Ascending aorta (tissue), 2 donors: ENCODE data around the gene PCDHGA1. TPM values are rescaled to one million over a fixed set of nuclear protein-coding genes. Genes with fewer than 3 reads are reported as not detected.

Experiments
- DNase-seq, 2 donors: peaks; one replicate each; pipeline ENCODE4 v3.0.0-alpha.2; 2019; ENCODE audit warnings: low spot score in 2 of 2
- H3K27ac ChIP-seq, 2 donors: fragments of 200-600 bp; sonication (generic); one replicate each; pipeline ENCODE4 v1.5.1; 2016 to 2017; ENCODE audit warnings: mild to moderate bottlenecking in 1 of 2
- H3K27me3 ChIP-seq: fragments of 200-600 bp; sonication (generic); one replicate; pipeline ENCODE4 v1.5.1; 2017
- H3K36me3 ChIP-seq, 2 donors: fragments of 200-600 bp; sonication (generic); one replicate each; pipeline ENCODE4 v1.5.1; 2016
- H3K4me1 ChIP-seq, 2 donors: fragments of 200-600 bp; sonication (generic); one replicate each; pipeline ENCODE4 v1.5.1; 2016 to 2017; ENCODE audit warnings: mild to moderate bottlenecking in 1 of 2
- H3K4me3 ChIP-seq, 2 donors: fragments of 200-600 bp; sonication (generic); one replicate each; pipeline ENCODE4 v1.5.1; 2016 to 2017; ENCODE audit warnings: mild to moderate bottlenecking in 1 of 2
- H3K9me3 ChIP-seq, 2 donors: fragments of 200-600 bp; sonication (generic); one replicate each; pipeline ENCODE4 v1.5.1; 2016
- intact Hi-C: fragments of 100-400 bp; cut with DNase I; formaldehyde crosslinking; loops from one replicate; pipeline ENCODE4 v1.15.1; 2023
- total RNA-seq: library from RNA; depleted of rRNA; stranded (reverse); fragments of >200 nt; gene quantifications from one replicate; pipeline ENCODE4 v1.1.0, GENCODE V29; 2016
- TF ChIP-seq, protein P1 (sequence below), 3 experiments: fragments of 200-600 bp in 2 of 3; fragments of 450-650 bp in 1 of 3; sonication (generic) in 2 of 3; IDR thresholded peaks; one replicate each; pipeline ENCODE4 v1.5.1; 2016 to 2019; ENCODE audit warnings: antibody characterized with exemption in 3 of 3, mild to moderate bottlenecking in 1 of 3, moderate library complexity in 1 of 3

PCDHGA1 gene
- total RNA-seq, 1 donor from 2014 or later = not detected

- Histone ChIP-seq H3K36me3 (peaks cover 9 to 10% of the 10 kb centered on the region in 2 donors), H3K27me3 (no peaks in the 10 kb centered on the region), H3K27ac (peak overlapping the region; percentile 83 to 86), H3K9me3 (no peaks in the 10 kb centered on the region), H3K4me1 (peaks cover 6 to 30% of the 10 kb centered on the region in 2 donors), H3K4me3 (peak overlapping the region in 1 of 2 donors; percentile 0)
- TF ChIP-seq, protein P1, sequence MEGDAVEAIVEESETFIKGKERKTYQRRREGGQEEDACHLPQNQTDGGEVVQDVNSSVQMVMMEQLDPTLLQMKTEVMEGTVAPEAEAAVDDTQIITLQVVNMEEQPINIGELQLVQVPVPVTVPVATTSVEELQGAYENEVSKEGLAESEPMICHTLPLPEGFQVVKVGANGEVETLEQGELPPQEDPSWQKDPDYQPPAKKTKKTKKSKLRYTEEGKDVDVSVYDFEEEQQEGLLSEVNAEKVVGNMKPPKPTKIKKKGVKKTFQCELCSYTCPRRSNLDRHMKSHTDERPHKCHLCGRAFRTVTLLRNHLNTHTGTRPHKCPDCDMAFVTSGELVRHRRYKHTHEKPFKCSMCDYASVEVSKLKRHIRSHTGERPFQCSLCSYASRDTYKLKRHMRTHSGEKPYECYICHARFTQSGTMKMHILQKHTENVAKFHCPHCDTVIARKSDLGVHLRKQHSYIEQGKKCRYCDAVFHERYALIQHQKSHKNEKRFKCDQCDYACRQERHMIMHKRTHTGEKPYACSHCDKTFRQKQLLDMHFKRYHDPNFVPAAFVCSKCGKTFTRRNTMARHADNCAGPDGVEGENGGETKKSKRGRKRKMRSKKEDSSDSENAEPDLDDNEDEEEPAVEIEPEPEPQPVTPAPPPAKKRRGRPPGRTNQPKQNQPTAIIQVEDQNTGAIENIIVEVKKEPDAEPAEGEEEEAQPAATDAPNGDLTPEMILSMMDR (IDR thresholded peaks at IDR 0.05) = no peak
- no peak for DNase-seq
- intact Hi-C loops = loop anchor here (1.0 to 2.0 kb wide), 3 partner anchors 29 to 375 kb away; partner anchors contain the start of genes PCDHB16 and TAF7
Observed at GRCh38 chr5:141558150-141558549, 227.8 kb downstream of the PCDHGA1 start.

DNA sequence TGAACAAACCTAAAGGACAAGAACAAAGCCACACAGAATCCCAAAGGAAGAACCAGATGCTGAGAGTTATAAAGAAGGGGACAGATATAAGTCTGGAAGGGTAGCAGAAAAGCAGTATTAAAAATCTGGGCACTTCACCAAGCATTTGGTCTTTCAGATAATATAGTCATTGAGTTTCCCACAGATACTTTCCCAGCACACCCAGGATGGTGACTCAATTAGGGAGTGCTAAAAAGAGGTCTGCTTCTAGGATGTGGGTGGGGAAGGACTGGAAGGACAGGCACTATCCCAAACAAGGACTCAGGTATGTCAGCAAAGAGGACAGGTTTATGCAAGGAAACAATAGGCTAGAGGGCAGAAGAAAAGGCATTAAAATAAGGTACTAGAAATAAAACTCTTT, 229.1 kb downstream of the PCDHGA1 start:
- Histone ChIP-seq H3K36me3 (peaks cover 7 to 13% of the 10 kb centered on the region in 2 donors), H3K27ac (peak overlapping the region; percentile 83 to 86), H3K9me3 (no peaks in the 10 kb centered on the region), H3K27me3 (no peaks in the 10 kb centered on the region), H3K4me3 (no peak overlapping the region), H3K4me1 (peaks cover 6 to 36% of the 10 kb centered on the region in 2 donors)
- DNase-seq = peak in 1 of 2 donors; percentile 64
- TF ChIP-seq, protein P1 (IDR thresholded peaks at IDR 0.05) = no peak
- intact Hi-C loops = loop anchor here (2.0 kb wide), 1 partner anchor 377 kb away; the partner anchor contains the start of gene PCDHB16

DNA sequence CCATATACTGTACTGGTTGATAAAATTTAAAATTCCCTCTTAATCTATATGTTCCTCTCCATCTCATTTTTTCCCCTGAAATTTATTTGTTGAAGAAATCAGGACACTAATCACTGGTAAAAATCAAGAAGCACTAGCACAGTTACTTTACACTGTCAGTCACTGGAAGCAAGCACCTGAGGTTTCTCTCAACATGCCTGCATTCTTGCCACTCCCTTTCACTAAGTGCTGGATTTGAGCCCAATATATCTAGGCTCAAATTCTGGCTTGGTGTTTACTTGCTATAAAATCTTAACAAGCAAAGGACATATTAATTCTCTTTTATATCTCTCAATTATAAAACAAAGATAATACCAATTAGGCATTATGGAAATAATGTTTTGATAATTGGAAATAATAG, 229.8 kb downstream of the PCDHGA1 start:
- Histone ChIP-seq H3K4me3 (peak overlapping the region in 1 of 2 donors; percentile 37), H3K27me3 (no peaks in the 10 kb centered on the region), H3K36me3 (peaks cover 7 to 13% of the 10 kb centered on the region in 2 donors), H3K9me3 (no peaks in the 10 kb centered on the region), H3K27ac (peak overlapping the region; percentile 83 to 86), H3K4me1 (peaks cover 6 to 36% of the 10 kb centered on the region in 2 donors)
- intact Hi-C loops = loop anchor here (5.0 kb wide), 4 partner anchors 143 to 468 kb away; partner anchors contain the start of genes PCDHB2, PCDHGA2, PCDHGA9 and PCDHGB7
- no peak for DNase-seq
- TF ChIP-seq, protein P1 (IDR thresholded peaks at IDR 0.05) = no peak

GRCh38 chr5:141560725-141561483, 230.6 kb downstream of the PCDHGA1 start:
- DNase-seq = peak; percentile 67 to 94
- TF ChIP-seq, protein P1 (IDR thresholded peaks at IDR 0.05) = peak; percentile 74 to 85 (median 82)
- Histone ChIP-seq H3K27ac (peak overlapping the region; percentile 83 to 86), H3K36me3 (peaks cover 7 to 13% of the 10 kb centered on the region in 2 donors), H3K27me3 (no peaks in the 10 kb centered on the region), H3K9me3 (no peaks in the 10 kb centered on the region), H3K4me1 (peaks cover 6 to 36% of the 10 kb centered on the region in 2 donors), H3K4me3 (peak overlapping the region in 1 of 2 donors; percentile 37)
- intact Hi-C loops = loop anchor here (5.0 kb wide), 4 partner anchors 144 to 469 kb away; partner anchors contain the start of genes PCDHB2, PCDHGA2, PCDHGA9 and PCDHGB7

Other genes with a start within 250 kb of the PCDHGA1 start
- 1.4 TPM for gene PCDHB2, start 235.9 kb upstream of the PCDHGA1 start, total RNA-seq
- gene PCDHB3, start 230.0 kb upstream of the PCDHGA1 start, total RNA-seq = 1.1 TPM
- 5.1 TPM for gene PCDHB4, start 208.7 kb upstream of the PCDHGA1 start, total RNA-seq
- gene PCDHB5, start 195.3 kb upstream of the PCDHGA1 start, total RNA-seq = 61.8 TPM
- 1.5 TPM for gene PCDHB6, start 180.5 kb upstream of the PCDHGA1 start, total RNA-seq
- gene PCDHB7, start 157.9 kb upstream of the PCDHGA1 start, total RNA-seq = 7.6 TPM
- 0.11 TPM for gene PCDHB8, start 152.7 kb upstream of the PCDHGA1 start, total RNA-seq
- gene PCDHB16, start 148.1 kb upstream of the PCDHGA1 start, total RNA-seq = 18.3 TPM
- 1.9 TPM for gene PCDHB9, start 143.4 kb upstream of the PCDHGA1 start, total RNA-seq
- gene PCDHB10, start 138.2 kb upstream of the PCDHGA1 start, total RNA-seq = 0.21 TPM
- gene PCDHB11, start 130.9 kb upstream of the PCDHGA1 start, total RNA-seq = 7.1 TPM
- 19.7 TPM for gene PCDHB12, start 121.8 kb upstream of the PCDHGA1 start, total RNA-seq
- 6.7 TPM for gene PCDHB13, start 116.6 kb upstream of the PCDHGA1 start, total RNA-seq
- 10.6 TPM for gene PCDHB14, start 107.2 kb upstream of the PCDHGA1 start, total RNA-seq
- gene PCDHB15, start 85.1 kb upstream of the PCDHGA1 start, total RNA-seq = 2.9 TPM
- gene SLC25A2, start 26.5 kb upstream of the PCDHGA1 start, total RNA-seq = not detected
- 30.1 TPM for gene TAF7, start 9.7 kb upstream of the PCDHGA1 start, total RNA-seq
- gene PCDHGA2, start 8.2 kb downstream of the PCDHGA1 start, total RNA-seq = 4.9 TPM
- gene PCDHGA3, start 13.3 kb downstream of the PCDHGA1 start, total RNA-seq = 9.2 TPM
- 1.8 TPM for gene PCDHGB1, start 19.6 kb downstream of the PCDHGA1 start, total RNA-seq
- 4.3 TPM for gene PCDHGA4, start 24.5 kb downstream of the PCDHGA1 start, total RNA-seq
- 12.2 TPM for gene PCDHGB2, start 29.5 kb downstream of the PCDHGA1 start, total RNA-seq
- 4.5 TPM for gene PCDHGA5, start 33.6 kb downstream of the PCDHGA1 start, total RNA-seq
- gene PCDHGB3, start 39.7 kb downstream of the PCDHGA1 start, total RNA-seq = 14.4 TPM
- 2.0 TPM for gene PCDHGA6, start 43.4 kb downstream of the PCDHGA1 start, total RNA-seq
- gene PCDHGA7, start 52.2 kb downstream of the PCDHGA1 start, total RNA-seq = 4.2 TPM
- gene PCDHGB4, start 57.2 kb downstream of the PCDHGA1 start, total RNA-seq = 3.6 TPM
- gene PCDHGA8, start 62.1 kb downstream of the PCDHGA1 start, total RNA-seq = 3.2 TPM
- 19.6 TPM for gene PCDHGB5, start 67.4 kb downstream of the PCDHGA1 start, total RNA-seq
- 3.2 TPM for gene PCDHGA9, start 72.3 kb downstream of the PCDHGA1 start, total RNA-seq
- 3.9 TPM for gene PCDHGB6, start 77.5 kb downstream of the PCDHGA1 start, total RNA-seq
- gene PCDHGA10, start 82.5 kb downstream of the PCDHGA1 start, total RNA-seq = 4.4 TPM
- 10.2 TPM for gene PCDHGB7, start 87.2 kb downstream of the PCDHGA1 start, total RNA-seq
- gene PCDHGA11, start 90.5 kb downstream of the PCDHGA1 start, total RNA-seq = 5.3 TPM
- gene PCDHGA12, start 100.0 kb downstream of the PCDHGA1 start, total RNA-seq = 18.5 TPM
- 51.4 TPM for gene PCDHGC3, start 145.5 kb downstream of the PCDHGA1 start, total RNA-seq
- gene PCDHGC4, start 154.5 kb downstream of the PCDHGA1 start, total RNA-seq = 59.3 TPM
- 0.11 TPM for gene PCDHGC5, start 158.6 kb downstream of the PCDHGA1 start, total RNA-seq